WTC11 (cell line): ENCODE measurements around the gene PTPRT. TPM values are rescaled to one million over a fixed set of nuclear protein-coding genes. Genes with fewer than 3 reads are reported as not detected.
A peak's percentile ranks its signal among the peaks of the same experiment; 100 is the strongest.

ENCODE experiments used
- ATAC-seq: fragments of 200-7000 bp; cut with Tn5 transposase; 2 replicates; pipeline ENCODE4 v1.10.0; 2021; ENCODE audit warnings: mild to moderate bottlenecking, moderate library complexity
- CTCF ChIA-PET: fragments of 300-600 bp; sonication (Branson Sonifier 250); formaldehyde crosslinking; loops from one replicate; lab custom pipeline; 2021; ENCODE audit warnings: antibody characterized with exemption; lab: Charles Lee
- POLR2A ChIA-PET: fragments of 350-600 bp; sonication (Branson Sonifier 250); formaldehyde crosslinking; loops from one replicate; lab custom pipeline; 2021; ENCODE audit warnings: antibody characterized with exemption; lab: Charles Lee
- DNase-seq: peaks from one replicate; pipeline ENCODE4 v3.0.0; 2021; ENCODE audit warnings: low spot score
- H3K27ac Mint-ChIP-seq: 2 replicates; pipeline ENCODE4 v1.8.0; 2021; ENCODE audit warnings: mixed read lengths
- H3K27me3 Mint-ChIP-seq: 2 replicates; pipeline ENCODE4 v1.8.0; 2021; ENCODE audit warnings: low read depth, mild to moderate bottlenecking, moderate library complexity, mixed read lengths
- H3K36me3 Mint-ChIP-seq: 2 replicates; pipeline ENCODE4 v1.8.0; 2021; ENCODE audit warnings: mixed read lengths
- H3K4me1 Mint-ChIP-seq: 2 replicates; pipeline ENCODE4 v1.8.0; 2022; ENCODE audit warnings: mixed read lengths
- H3K4me3 Mint-ChIP-seq: 2 replicates; pipeline ENCODE4 v1.8.0; 2021; ENCODE audit warnings: mild to moderate bottlenecking, moderate library complexity, mixed read lengths
- H3K9me3 Mint-ChIP-seq: 2 replicates; pipeline ENCODE4 v1.8.0; 2021; ENCODE audit warnings: mixed read lengths
- ATF1 ChIP-seq: sonication (generic); formaldehyde crosslinking; IDR thresholded peaks from 2 replicates; pipeline ENCODE4 v1.8.1; 2023; ENCODE audit warnings: mild to moderate bottlenecking, moderate library complexity, missing genetic modification reagents
- EMX1 ChIP-seq: fragments of 250-450 bp; sonication (Bioruptor Pico); IDR thresholded peaks from 2 replicates; pipeline ENCODE4 v1.8.0; 2021; ENCODE audit warnings: mild to moderate bottlenecking
- ESRRA ChIP-seq: sonication (generic); formaldehyde crosslinking; IDR thresholded peaks from 2 replicates; pipeline ENCODE4 v1.8.1; 2022; ENCODE audit warnings: mild to moderate bottlenecking, missing genetic modification reagents, borderline replicate concordance
- FOXJ3 ChIP-seq: sonication (generic); formaldehyde crosslinking; IDR thresholded peaks from 2 replicates; pipeline ENCODE4 v1.9.0; 2021; ENCODE audit warnings: missing genetic modification reagents, mild to moderate bottlenecking, borderline replicate concordance
- FOXK1 ChIP-seq: sonication (generic); formaldehyde crosslinking; IDR thresholded peaks from 2 replicates; pipeline ENCODE4 v1.8.0; 2022; ENCODE audit warnings: mild to moderate bottlenecking, moderate library complexity, missing genetic modification reagents
- FOXP1 ChIP-seq: sonication (generic); formaldehyde crosslinking; IDR thresholded peaks from 2 replicates; pipeline ENCODE4 v1.8.0; 2022; ENCODE audit warnings: missing genetic modification reagents, mild to moderate bottlenecking, moderate library complexity, borderline replicate concordance
- MYBL2 ChIP-seq: sonication (generic); formaldehyde crosslinking; IDR thresholded peaks from 2 replicates; pipeline ENCODE4 v1.8.1; 2023; ENCODE audit warnings: mild to moderate bottlenecking, moderate library complexity, missing genetic modification reagents
- NFYB ChIP-seq: sonication (generic); formaldehyde crosslinking; conservative IDR thresholded peaks from 2 replicates; pipeline ENCODE4 v1.8.0; 2022; ENCODE audit warnings: low read depth, missing genetic modification reagents
- OVOL2 ChIP-seq: fragments of 250-450 bp; sonication (Bioruptor Pico); IDR thresholded peaks from 2 replicates; pipeline ENCODE4 v1.9.0; 2021; ENCODE audit warnings: mild to moderate bottlenecking, borderline replicate concordance
- RELA ChIP-seq: sonication (generic); formaldehyde crosslinking; IDR thresholded peaks from 2 replicates; pipeline ENCODE4 v1.8.1; 2022; ENCODE audit warnings: missing genetic modification reagents, mild to moderate bottlenecking, borderline replicate concordance
- TP53 ChIP-seq: sonication (generic); formaldehyde crosslinking; IDR thresholded peaks from 2 replicates; pipeline ENCODE4 v1.8.1; 2023; ENCODE audit warnings: mild to moderate bottlenecking, missing genetic modification reagents
- ZNF121 ChIP-seq: sonication (generic); formaldehyde crosslinking; IDR thresholded peaks from 2 replicates; pipeline ENCODE4 v1.8.0; 2023; ENCODE audit warnings: missing genetic modification reagents
- ZNF423 ChIP-seq: fragments of 250-450 bp; sonication (Bioruptor Pico); IDR thresholded peaks from 2 replicates; pipeline ENCODE4 v2.1.2; 2022; ENCODE audit warnings: mild to moderate bottlenecking, moderate library complexity
- total RNA-seq: library from RNA; stranded (reverse); gene quantifications from 3 replicates; pipeline ENCODE4 v1.2.3, GENCODE V29; 2021
- TF ChIP-seq, protein P1 (sequence below): sonication (generic); formaldehyde crosslinking; IDR thresholded peaks from 2 replicates; pipeline ENCODE4 v1.8.1; 2023; ENCODE audit warnings: mild to moderate bottlenecking, missing genetic modification reagents, moderate library complexity
- TF ChIP-seq, protein P2 (sequence below): sonication (generic); formaldehyde crosslinking; IDR thresholded peaks from 2 replicates; pipeline ENCODE4 v1.8.0; 2022; ENCODE audit warnings: mild to moderate bottlenecking, missing genetic modification reagents
- TF ChIP-seq, protein P3 (sequence below): sonication (generic); formaldehyde crosslinking; IDR thresholded peaks from 2 replicates; pipeline ENCODE4 v1.8.0; 2022; ENCODE audit warnings: missing genetic modification reagents
- TF ChIP-seq, protein P4 (sequence below): fragments of 250-450 bp; sonication (Bioruptor Pico); IDR thresholded peaks from 2 replicates; pipeline ENCODE4 v1.9.0; 2021; ENCODE audit warnings: moderate library complexity, mild to moderate bottlenecking, inconsistent platforms, borderline replicate concordance
- TF ChIP-seq, protein P5 (sequence below): fragments of 200-600 bp; IDR thresholded peaks from 2 replicates; pipeline ENCODE4 v1.8.0; 2022; ENCODE audit warnings: antibody characterized with exemption

Gene PTPRT
- total RNA-seq, 1 experiment from 2014 or later: 1.1 TPM

DNA sequence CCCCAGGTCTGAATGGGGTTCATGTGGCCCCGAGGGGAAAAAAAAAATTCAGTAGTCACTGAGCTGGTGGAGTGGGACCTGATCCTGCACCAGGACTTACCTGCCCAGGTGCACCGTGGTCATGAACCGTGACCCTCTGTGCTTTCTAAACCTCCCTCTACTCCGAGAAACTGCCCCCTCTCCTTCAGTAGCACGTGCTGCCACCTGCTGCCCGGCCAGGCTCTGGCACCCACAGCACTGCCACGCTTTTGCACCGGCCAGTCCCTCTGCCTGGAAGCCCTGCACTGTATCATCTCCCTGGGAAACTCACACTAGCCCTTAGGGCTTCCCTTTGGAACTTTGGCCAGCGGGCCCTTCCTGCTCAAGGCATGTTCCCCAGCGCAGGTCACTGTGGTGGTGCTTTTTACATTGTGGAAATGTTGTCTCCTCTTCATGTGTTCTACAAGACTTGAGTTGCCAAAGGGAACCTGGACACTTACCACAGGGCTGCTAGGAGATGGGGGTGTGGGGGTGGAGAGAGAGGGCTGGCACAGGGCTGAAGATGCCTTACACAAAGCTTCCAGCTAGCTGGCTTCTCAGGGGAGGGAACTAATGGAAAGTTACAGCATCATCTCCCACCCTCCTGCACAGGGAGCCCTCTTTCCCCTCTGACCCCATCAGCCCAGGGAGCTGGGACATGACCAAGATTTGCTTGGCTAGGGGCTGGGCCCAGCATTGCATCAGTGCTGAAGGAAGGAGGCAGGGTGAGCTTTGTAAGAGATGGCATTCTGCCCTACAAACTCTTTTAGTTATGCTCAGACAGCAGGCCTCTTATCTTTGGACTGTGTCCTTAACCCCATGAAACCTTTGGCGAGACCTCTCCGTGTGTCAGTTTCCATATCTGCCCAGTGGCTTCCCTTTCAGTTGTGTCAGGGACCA lies 2.5 kb upstream of the PTPRT start:
- ChIA-PET CTCF (interaction anchor here (0.9 to 1.3 kb wide), 6 partner anchors 11 to 517 kb away, joined by 3 to 8 read pairs (median 3); no protein-coding TSS in a partner anchor), POLR2A (no interaction called here)
- H3K27ac Mint-ChIP-seq: no peak overlapping the region
- no peaks in the 10 kb centered on the region for H3K36me3 Mint-ChIP-seq
- peak; percentile 80 for DNase-seq
- peak; percentile 75 for ATAC-seq
- TF ChIP-seq, protein P1, sequence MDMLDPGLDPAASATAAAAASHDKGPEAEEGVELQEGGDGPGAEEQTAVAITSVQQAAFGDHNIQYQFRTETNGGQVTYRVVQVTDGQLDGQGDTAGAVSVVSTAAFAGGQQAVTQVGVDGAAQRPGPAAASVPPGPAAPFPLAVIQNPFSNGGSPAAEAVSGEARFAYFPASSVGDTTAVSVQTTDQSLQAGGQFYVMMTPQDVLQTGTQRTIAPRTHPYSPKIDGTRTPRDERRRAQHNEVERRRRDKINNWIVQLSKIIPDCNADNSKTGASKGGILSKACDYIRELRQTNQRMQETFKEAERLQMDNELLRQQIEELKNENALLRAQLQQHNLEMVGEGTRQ: peak; percentile 43
- TF ChIP-seq ZNF423 (no peak), ZNF121 (CRISPR knock-in tag) (no peak), OVOL2 (CRISPR knock-in tag) (no peak), FOXK1 (CRISPR knock-in tag) (no peak), TP53 (CRISPR knock-in tag) (no peak), FOXP1 (CRISPR knock-in tag) (peak; percentile 43; the same call in 1 of the 2 replicates), RELA (CRISPR knock-in tag) (no peak)
- TF ChIP-seq, protein P2, sequence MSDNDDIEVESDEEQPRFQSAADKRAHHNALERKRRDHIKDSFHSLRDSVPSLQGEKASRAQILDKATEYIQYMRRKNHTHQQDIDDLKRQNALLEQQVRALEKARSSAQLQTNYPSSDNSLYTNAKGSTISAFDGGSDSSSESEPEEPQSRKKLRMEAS: peak; percentile 22; the same call in 1 of the 2 replicates
- TF ChIP-seq, protein P3, sequence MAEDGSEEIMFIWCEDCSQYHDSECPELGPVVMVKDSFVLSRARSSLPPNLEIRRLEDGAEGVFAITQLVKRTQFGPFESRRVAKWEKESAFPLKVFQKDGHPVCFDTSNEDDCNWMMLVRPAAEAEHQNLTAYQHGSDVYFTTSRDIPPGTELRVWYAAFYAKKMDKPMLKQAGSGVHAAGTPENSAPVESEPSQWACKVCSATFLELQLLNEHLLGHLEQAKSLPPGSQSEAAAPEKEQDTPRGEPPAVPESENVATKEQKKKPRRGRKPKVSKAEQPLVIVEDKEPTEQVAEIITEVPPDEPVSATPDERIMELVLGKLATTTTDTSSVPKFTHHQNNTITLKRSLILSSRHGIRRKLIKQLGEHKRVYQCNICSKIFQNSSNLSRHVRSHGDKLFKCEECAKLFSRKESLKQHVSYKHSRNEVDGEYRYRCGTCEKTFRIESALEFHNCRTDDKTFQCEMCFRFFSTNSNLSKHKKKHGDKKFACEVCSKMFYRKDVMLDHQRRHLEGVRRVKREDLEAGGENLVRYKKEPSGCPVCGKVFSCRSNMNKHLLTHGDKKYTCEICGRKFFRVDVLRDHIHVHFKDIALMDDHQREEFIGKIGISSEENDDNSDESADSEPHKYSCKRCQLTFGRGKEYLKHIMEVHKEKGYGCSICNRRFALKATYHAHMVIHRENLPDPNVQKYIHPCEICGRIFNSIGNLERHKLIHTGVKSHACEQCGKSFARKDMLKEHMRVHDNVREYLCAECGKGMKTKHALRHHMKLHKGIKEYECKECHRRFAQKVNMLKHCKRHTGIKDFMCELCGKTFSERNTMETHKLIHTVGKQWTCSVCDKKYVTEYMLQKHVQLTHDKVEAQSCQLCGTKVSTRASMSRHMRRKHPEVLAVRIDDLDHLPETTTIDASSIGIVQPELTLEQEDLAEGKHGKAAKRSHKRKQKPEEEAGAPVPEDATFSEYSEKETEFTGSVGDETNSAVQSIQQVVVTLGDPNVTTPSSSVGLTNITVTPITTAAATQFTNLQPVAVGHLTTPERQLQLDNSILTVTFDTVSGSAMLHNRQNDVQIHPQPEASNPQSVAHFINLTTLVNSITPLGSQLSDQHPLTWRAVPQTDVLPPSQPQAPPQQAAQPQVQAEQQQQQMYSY (CRISPR knock-in tag): peak; percentile 54
- no peaks in the 10 kb centered on the region for H3K9me3 Mint-ChIP-seq
- peaks cover 61% of the 10 kb centered on the region for H3K27me3 Mint-ChIP-seq
- H3K4me1 Mint-ChIP-seq: peaks cover 14% of the 10 kb centered on the region
- H3K4me3 Mint-ChIP-seq: peak overlapping the region; percentile 16; the same call in 1 of the 2 replicates

DNA sequence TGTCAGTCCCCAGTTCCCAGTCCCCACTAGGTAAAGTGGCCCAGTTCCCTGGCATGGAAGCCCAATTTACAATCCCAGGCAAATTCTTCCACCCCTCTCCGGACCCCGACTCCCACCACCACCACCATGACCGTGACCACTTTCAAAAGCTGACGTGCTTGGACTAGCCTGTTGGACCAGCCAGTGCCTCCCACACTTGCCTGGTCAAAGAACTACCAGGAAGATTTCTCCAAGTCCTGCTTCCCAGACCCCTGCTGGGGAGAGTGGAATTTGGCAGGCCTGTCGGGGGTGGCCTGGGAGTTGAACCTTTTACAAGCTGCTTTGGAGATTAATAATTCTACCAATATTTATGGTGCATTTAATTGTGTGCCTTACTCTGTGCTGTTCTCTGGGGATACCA lies 1.4 kb upstream of the PTPRT start:
- H3K27me3 Mint-ChIP-seq: peaks cover 52% of the 10 kb centered on the region
- ATAC-seq (no peak), DNase-seq (no peak)
- no peaks in the 10 kb centered on the region for H3K9me3 Mint-ChIP-seq
- POLR2A ChIA-PET: no interaction called here
- no peak overlapping the region for H3K27ac Mint-ChIP-seq
- H3K4me1 Mint-ChIP-seq: peaks cover 14% of the 10 kb centered on the region
- no peaks in the 10 kb centered on the region for H3K36me3 Mint-ChIP-seq
- TF ChIP-seq EMX1 (CRISPR knock-in tag) (no peak), ESRRA (no peak), MYBL2 (CRISPR knock-in tag) (no peak), ATF1 (no peak), FOXJ3 (CRISPR knock-in tag) (no peak), NFYB (CRISPR knock-in tag) (no peak)
- TF ChIP-seq, protein P1: no peak
- TF ChIP-seq, protein P4, sequence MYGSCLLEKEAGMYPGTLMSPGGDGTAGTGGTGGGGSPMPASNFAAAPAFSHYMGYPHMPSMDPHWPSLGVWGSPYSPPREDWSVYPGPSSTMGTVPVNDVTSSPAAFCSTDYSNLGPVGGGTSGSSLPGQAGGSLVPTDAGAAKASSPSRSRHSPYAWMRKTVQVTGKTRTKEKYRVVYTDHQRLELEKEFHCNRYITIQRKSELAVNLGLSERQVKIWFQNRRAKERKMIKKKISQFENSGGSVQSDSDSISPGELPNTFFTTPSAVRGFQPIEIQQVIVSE (CRISPR knock-in tag): no peak
- TF ChIP-seq, protein P5, sequence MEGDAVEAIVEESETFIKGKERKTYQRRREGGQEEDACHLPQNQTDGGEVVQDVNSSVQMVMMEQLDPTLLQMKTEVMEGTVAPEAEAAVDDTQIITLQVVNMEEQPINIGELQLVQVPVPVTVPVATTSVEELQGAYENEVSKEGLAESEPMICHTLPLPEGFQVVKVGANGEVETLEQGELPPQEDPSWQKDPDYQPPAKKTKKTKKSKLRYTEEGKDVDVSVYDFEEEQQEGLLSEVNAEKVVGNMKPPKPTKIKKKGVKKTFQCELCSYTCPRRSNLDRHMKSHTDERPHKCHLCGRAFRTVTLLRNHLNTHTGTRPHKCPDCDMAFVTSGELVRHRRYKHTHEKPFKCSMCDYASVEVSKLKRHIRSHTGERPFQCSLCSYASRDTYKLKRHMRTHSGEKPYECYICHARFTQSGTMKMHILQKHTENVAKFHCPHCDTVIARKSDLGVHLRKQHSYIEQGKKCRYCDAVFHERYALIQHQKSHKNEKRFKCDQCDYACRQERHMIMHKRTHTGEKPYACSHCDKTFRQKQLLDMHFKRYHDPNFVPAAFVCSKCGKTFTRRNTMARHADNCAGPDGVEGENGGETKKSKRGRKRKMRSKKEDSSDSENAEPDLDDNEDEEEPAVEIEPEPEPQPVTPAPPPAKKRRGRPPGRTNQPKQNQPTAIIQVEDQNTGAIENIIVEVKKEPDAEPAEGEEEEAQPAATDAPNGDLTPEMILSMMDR: no peak
- peak overlapping the region; percentile 77 for H3K4me3 Mint-ChIP-seq
- CTCF ChIA-PET: interaction anchor here (0.9 to 1.7 kb wide), 8 partner anchors 12 to 516 kb away, joined by 3 to 9 read pairs (median 3); no protein-coding TSS in a partner anchor
